Activated T-cell treated with anti-CD3 and anti-CD28 coated beads for 1 hour (primary cell): ENCODE measurements around the gene PNPLA5.
"Not testable (repeated sequence)": the region's sequence is repeated elsewhere in the genome, so short reads cannot be mapped to it uniquely, and the experiment has no call there.

Source experiments
- DNase-seq: peaks from one replicate; pipeline ENCODE4 v3.0.0-alpha.2; 2020; ENCODE audit warnings: low read depth

Gene PNPLA5

GRCh38 chr22:43881091-43882061 is 10.4 kb downstream of the PNPLA5 start:
- no peak for DNase-seq

- DNase-seq, result no peak
Measured at GRCh38 chr22:43880541-43880991, 11.2 kb downstream of the PNPLA5 start.

GRCh38 chr22:43879901-43880540 is 11.8 kb downstream of the PNPLA5 start:
- DNase-seq, result no peak

GRCh38 chr22:43878831-43879550 is 12.8 kb downstream of the PNPLA5 start:
- DNase-seq, result no peak

- no peak for DNase-seq
Measured at GRCh38 chr22:43878079-43878795, 13.6 kb downstream of the PNPLA5 start.

GRCh38 chr22:43876866-43877509 is 14.8 kb downstream of the PNPLA5 start:
- DNase-seq, result no peak

GRCh38 chr22:43869799-43870198 is 22.0 kb downstream of the PNPLA5 start:
- no peak for DNase-seq

- not testable (repeated sequence) for DNase-seq
Measured at GRCh38 chr22:43869001-43869400, 22.8 kb downstream of the PNPLA5 start.

GRCh38 chr22:43867839-43868635 is 23.8 kb downstream of the PNPLA5 start:
- DNase-seq, result peak; percentile 7

- DNase-seq, result no peak
Measured at GRCh38 chr22:43862882-43863202, 29.0 kb downstream of the PNPLA5 start.

- DNase-seq, result no peak
Measured at GRCh38 chr22:43862074-43862881, 29.5 kb downstream of the PNPLA5 start, which contains the start of gene SULT4A1. Gene SULT4A1 (minus strand): TSS chr22:43862513. CDS start chr22:43862382, 131 bp downstream.

GRCh38 chr22:43861529-43861928 is 30.3 kb downstream of the PNPLA5 start:
- no peak for DNase-seq

GRCh38 chr22:43860831-43861230 is 31.0 kb downstream of the PNPLA5 start:
- DNase-seq, result no peak

- DNase-seq, result no peak
Measured at GRCh38 chr22:43860126-43860525, 31.7 kb downstream of the PNPLA5 start.

GRCh38 chr22:43859621-43860020 is 32.2 kb downstream of the PNPLA5 start:
- no peak for DNase-seq

- no peak for DNase-seq
Measured at GRCh38 chr22:43859176-43859575, 32.6 kb downstream of the PNPLA5 start.

- DNase-seq, result no peak
Measured at GRCh38 chr22:43858156-43858895, 33.5 kb downstream of the PNPLA5 start.

- no peak for DNase-seq
Measured at GRCh38 chr22:43857367-43857766, 34.4 kb downstream of the PNPLA5 start.

GRCh38 chr22:43855431-43855830 is 36.4 kb downstream of the PNPLA5 start:
- DNase-seq, result no peak
